HEK293 (cell line): ENCODE results near the gene TMIE.

Experiments used
- CTCF ChIA-PET: fragments of 350-600 bp; formaldehyde crosslinking; extraction: SDS; loops from one replicate; lab custom pipeline; 2021; ENCODE audit warnings: antibody characterized with exemption; lab: Yijun Ruan, JAX
- POLR2A ChIA-PET: fragments of 300-600 bp; formaldehyde crosslinking; extraction: SDS; loops from one replicate; lab custom pipeline; 2020; ENCODE audit warnings: antibody characterized with exemption, inconsistent platforms; lab: Yijun Ruan, JAX
- H3K27ac ChIP-seq: fragments of 200-500 bp; sonication (Bioruptor generic); 2 replicates; pipeline ENCODE4 v1.5.1; 2014; ENCODE audit warnings: low read depth, low read length, control low read depth, inconsistent platforms; ENCODE audit errors: extremely low read depth
- H3K36me3 ChIP-seq, 2 experiments: fragments of 200-500 bp in 1 of 2; sonication (Bioruptor generic) in 1 of 2; 1 replicate in 1 of 2; 2 replicates in 1 of 2; pipeline ENCODE4 v1.5.1; 2014 to 2017; ENCODE audit warnings: inconsistent platforms in 2 of 2, low read length in 2 of 2; ENCODE audit not compliant: control insufficient read depth in 2 of 2, insufficient read depth in 1 of 2
- H3K4me1 ChIP-seq: fragments of 200-500 bp; sonication (Bioruptor generic); 2 replicates; pipeline ENCODE4 v1.5.1; 2014; ENCODE audit warnings: mild to moderate bottlenecking, low read length, inconsistent platforms; ENCODE audit not compliant: control insufficient read depth, insufficient read depth
- H3K4me3 ChIP-seq: 2 replicates; pipeline ENCODE4 v1.5.1; 2011; ENCODE audit warnings: low read depth, mild to moderate bottlenecking, control low read depth, low read length, moderate library complexity
- H3K9me3 ChIP-seq: fragments of 200-500 bp; sonication (Bioruptor generic); 2 replicates; pipeline ENCODE4 v1.5.1; 2014; ENCODE audit warnings: low read depth, low read length, inconsistent platforms; ENCODE audit not compliant: control insufficient read depth, insufficient read depth
- BCL11B ChIP-seq: fragments of 450-650 bp; formaldehyde crosslinking; IDR thresholded peaks from 2 replicates; pipeline ENCODE4 v1.5.1; 2016; ENCODE audit warnings: low read depth, missing biosample characterization, missing genetic modification characterization
- BCL6B ChIP-seq: fragments of 450-650 bp; formaldehyde crosslinking; IDR thresholded peaks from 2 replicates; pipeline ENCODE4 v1.5.1; 2017; ENCODE audit warnings: missing biosample characterization, missing genetic modification characterization
- GLIS1 ChIP-seq: fragments of 450-650 bp; formaldehyde crosslinking; IDR thresholded peaks from 2 replicates; pipeline ENCODE4 v1.5.1; 2016; ENCODE audit warnings: missing biosample characterization, missing genetic modification characterization
- HOXC10 ChIP-seq: sonication (generic); formaldehyde crosslinking; IDR thresholded peaks from 2 replicates; pipeline ENCODE4 v1.8.1; 2023; ENCODE audit warnings: mild to moderate bottlenecking, missing genetic modification reagents
- MEIS1 ChIP-seq: sonication (generic); formaldehyde crosslinking; IDR thresholded peaks from 2 replicates; pipeline ENCODE4 v1.8.1; 2022; ENCODE audit warnings: missing genetic modification reagents, mild to moderate bottlenecking, borderline replicate concordance
- REPIN1 ChIP-seq: fragments of 450-650 bp; formaldehyde crosslinking; IDR thresholded peaks from 2 replicates; pipeline ENCODE4 v1.5.1; 2017; ENCODE audit warnings: missing biosample characterization, missing genetic modification characterization, low read depth
- ZFHX2 ChIP-seq: fragments of 450-650 bp; formaldehyde crosslinking; conservative IDR thresholded peaks from 2 replicates; pipeline ENCODE4 v1.5.1; 2016; ENCODE audit warnings: missing biosample characterization, missing genetic modification characterization
- ZNF239 ChIP-seq: fragments of 450-650 bp; formaldehyde crosslinking; IDR thresholded peaks from 2 replicates; pipeline ENCODE4 v1.5.1; 2016; ENCODE audit warnings: missing biosample characterization, missing genetic modification characterization
- ZNF26 ChIP-seq: fragments of 450-650 bp; formaldehyde crosslinking; IDR thresholded peaks from 2 replicates; pipeline ENCODE4 v1.5.1; 2016; ENCODE audit warnings: missing biosample characterization, missing genetic modification characterization
- ZNF362 ChIP-seq: fragments of 450-650 bp; formaldehyde crosslinking; IDR thresholded peaks from 2 replicates; pipeline ENCODE4 v1.5.1; 2016; ENCODE audit warnings: missing biosample characterization, missing genetic modification characterization
- ZNF488 ChIP-seq: fragments of 450-650 bp; formaldehyde crosslinking; IDR thresholded peaks from 2 replicates; pipeline ENCODE4 v1.5.1; 2016; ENCODE audit warnings: missing biosample characterization, missing genetic modification characterization
- ZNF501 ChIP-seq: fragments of 450-650 bp; formaldehyde crosslinking; IDR thresholded peaks from 2 replicates; pipeline ENCODE4 v1.5.1; 2016; ENCODE audit warnings: missing biosample characterization, missing genetic modification characterization
- ZNF518A ChIP-seq: fragments of 450-650 bp; formaldehyde crosslinking; conservative IDR thresholded peaks from 2 replicates; pipeline ENCODE4 v1.5.1; 2016; ENCODE audit warnings: low read depth, missing biosample characterization, missing genetic modification characterization
- ZNF530 ChIP-seq: fragments of 450-650 bp; formaldehyde crosslinking; IDR thresholded peaks from 2 replicates; pipeline ENCODE4 v1.5.1; 2016; ENCODE audit warnings: low read depth, missing biosample characterization, missing genetic modification characterization
- ZNF664 ChIP-seq: fragments of 450-650 bp; formaldehyde crosslinking; IDR thresholded peaks from 2 replicates; pipeline ENCODE4 v1.5.1; 2016; ENCODE audit warnings: missing biosample characterization, missing genetic modification characterization
- ZNF76 ChIP-seq: fragments of 450-650 bp; formaldehyde crosslinking; IDR thresholded peaks from 2 replicates; pipeline ENCODE4; 2016; ENCODE audit warnings: low read depth, missing biosample characterization, missing genetic modification characterization, borderline replicate concordance
- ZNF791 ChIP-seq: fragments of 450-650 bp; formaldehyde crosslinking; IDR thresholded peaks from 2 replicates; pipeline ENCODE4 v1.5.1; 2016; ENCODE audit warnings: missing biosample characterization, missing genetic modification characterization
- ZNF830 ChIP-seq: fragments of 450-650 bp; IDR thresholded peaks from 2 replicates; pipeline ENCODE4 v1.5.0; 2018; ENCODE audit warnings: missing biosample characterization, missing genetic modification characterization, low read depth, mild to moderate bottlenecking, moderate library complexity
- ZSCAN30 ChIP-seq: fragments of 450-650 bp; IDR thresholded peaks from 2 replicates; pipeline ENCODE4 v1.5.1; 2018; ENCODE audit warnings: missing biosample characterization, mild to moderate bottlenecking, missing genetic modification characterization, moderate library complexity

TMIE gene

GRCh38 chr3:46725621-46726314 is 24.6 kb downstream of the TMIE start:
- ChIA-PET CTCF (interaction anchor here (0.6 kb wide), 1 partner anchor 276 kb away, joined by 3 read pairs; no protein-coding TSS in a partner anchor), POLR2A (no interaction called here)
- Histone ChIP-seq H3K27ac (no peak overlapping the region), H3K36me3 (no peaks in the 10 kb centered on the region), H3K4me3 (no peak overlapping the region), H3K4me1 (no peaks in the 10 kb centered on the region), H3K9me3 (no peaks in the 10 kb centered on the region)
- TF ChIP-seq ZNF518A (tag by site-specific recombination): no peak
- TF ChIP-seq GLIS1 (tag by site-specific recombination): no peak
- TF ChIP-seq ZNF830 (tag by site-specific recombination): no peak
- no peak for TF ChIP-seq ZNF791 (tag by site-specific recombination)
- no peak for TF ChIP-seq ZNF362 (tag by site-specific recombination)
- TF ChIP-seq ZNF239: no peak
- TF ChIP-seq ZNF76: no peak

- ChIA-PET POLR2A (no interaction called here), CTCF (no interaction called here)
- TF ChIP-seq ZNF791 (tag by site-specific recombination) (no peak), ZNF26 (tag by site-specific recombination) (no peak), ZNF664 (tag by site-specific recombination) (no peak), ZNF488 (no peak), BCL6B (no peak), ZNF530 (no peak), ZFHX2 (tag by site-specific recombination) (no peak), ZSCAN30 (tag by site-specific recombination) (no peak), BCL11B (tag by site-specific recombination) (no peak), MEIS1 (CRISPR knock-in tag) (no peak), HOXC10 (CRISPR knock-in tag) (no peak), REPIN1 (tag by site-specific recombination) (no peak), ZNF501 (no peak)
- H3K9me3 ChIP-seq: no peaks in the 10 kb centered on the region
- H3K4me1 ChIP-seq: no peaks in the 10 kb centered on the region
- no peak overlapping the region for H3K4me3 ChIP-seq
- H3K36me3 ChIP-seq: no peaks in the 10 kb centered on the region
- H3K27ac ChIP-seq: no peak overlapping the region
These were observed 27.8 kb downstream of the TMIE start for GRCh38 chr3:46729038-46729437.
